MM.1S (cell line): ENCODE data around the gene GPR158.

Experiments
- DNase-seq: peaks from one replicate; pipeline ENCODE4 v3.0.0-alpha.2; 2015
- H2AFZ ChIP-seq: fragments of 300-600 bp; sonication (generic); 2 replicates; pipeline ENCODE4 v1.6.0; 2016; ENCODE audit warnings: antibody characterized with exemption, low read length
- H3F3A ChIP-seq: fragments of 300-600 bp; sonication (generic); 2 replicates; pipeline ENCODE4 v1.6.1; 2016; ENCODE audit warnings: mild to moderate bottlenecking, antibody characterized with exemption, low read length, moderate library complexity, mixed read lengths; ENCODE audit not compliant: insufficient read depth
- H3K27ac ChIP-seq: fragments of 300-600 bp; sonication (generic); 2 replicates; pipeline ENCODE4 v1.5.1; 2016; ENCODE audit warnings: mild to moderate bottlenecking, low read length
- H3K27me3 ChIP-seq: fragments of 300-600 bp; sonication (generic); replicated peaks from 2 replicates; pipeline ENCODE4 v1.6.0; 2016; ENCODE audit warnings: low read length; ENCODE audit not compliant: insufficient read depth
- H3K36me3 ChIP-seq: fragments of 300-600 bp; sonication (generic); replicated peaks from 2 replicates; pipeline ENCODE4 v1.6.1; 2016; ENCODE audit warnings: mild to moderate bottlenecking, low read length, mixed read lengths; ENCODE audit not compliant: insufficient read depth
- H3K4me1 ChIP-seq: fragments of 300-600 bp; sonication (generic); 2 replicates; pipeline ENCODE4 v1.6.1; 2016; ENCODE audit warnings: low read length, mixed read lengths
- H3K4me2 ChIP-seq: fragments of 300-600 bp; sonication (generic); 2 replicates; pipeline ENCODE4 v1.6.0; 2016; ENCODE audit warnings: low read depth, low read length
- H3K4me3 ChIP-seq: fragments of 300-600 bp; sonication (generic); 2 replicates; pipeline ENCODE4 v1.5.1; 2016; ENCODE audit warnings: low read length, mixed read lengths
- H3K79me2 ChIP-seq: fragments of 300-600 bp; sonication (generic); 2 replicates; pipeline ENCODE4 v1.6.1; 2016; ENCODE audit warnings: mixed run types, low read length, mixed read lengths
- H3K9ac ChIP-seq: fragments of 300-600 bp; sonication (generic); 2 replicates; pipeline ENCODE4 v1.6.1; 2016; ENCODE audit warnings: low read length, mixed read lengths
- H3K9me2 ChIP-seq: fragments of 300-600 bp; sonication (generic); replicated peaks from 2 replicates; pipeline ENCODE4 v1.6.1; 2016; ENCODE audit warnings: mild to moderate bottlenecking, low read length, mixed read lengths; ENCODE audit not compliant: insufficient read depth
- H3K9me3 ChIP-seq: fragments of 300-600 bp; sonication (generic); replicated peaks from 2 replicates; pipeline ENCODE4 v1.6.1; 2016; ENCODE audit warnings: mild to moderate bottlenecking, low read length, mixed read lengths; ENCODE audit not compliant: insufficient read depth
- H4K20me1 ChIP-seq: fragments of 300-600 bp; sonication (generic); 2 replicates; pipeline ENCODE4 v1.6.1; 2016; ENCODE audit warnings: mild to moderate bottlenecking, low read length, moderate library complexity, mixed read lengths; ENCODE audit not compliant: insufficient read depth
- EZH2 ChIP-seq: fragments of 300-600 bp; sonication (generic); optimal IDR thresholded peaks from 2 replicates; pipeline ENCODE3; 2017; ENCODE audit warnings: low read depth, mild to moderate bottlenecking, antibody characterized with exemption, low read length, mixed read lengths
- EZH2phosphoT487 ChIP-seq: fragments of 300-600 bp; sonication (generic); IDR thresholded peaks from 2 replicates; pipeline ENCODE4 v1.6.1; 2018; ENCODE audit warnings: antibody characterized with exemption, low read length
- TF ChIP-seq, protein P1 (sequence below): fragments of 300-600 bp; sonication (generic); IDR thresholded peaks from 2 replicates; pipeline ENCODE4 v1.5.1; 2016; ENCODE audit warnings: antibody characterized with exemption, low read length, mixed read lengths

GPR158 gene

DNA sequence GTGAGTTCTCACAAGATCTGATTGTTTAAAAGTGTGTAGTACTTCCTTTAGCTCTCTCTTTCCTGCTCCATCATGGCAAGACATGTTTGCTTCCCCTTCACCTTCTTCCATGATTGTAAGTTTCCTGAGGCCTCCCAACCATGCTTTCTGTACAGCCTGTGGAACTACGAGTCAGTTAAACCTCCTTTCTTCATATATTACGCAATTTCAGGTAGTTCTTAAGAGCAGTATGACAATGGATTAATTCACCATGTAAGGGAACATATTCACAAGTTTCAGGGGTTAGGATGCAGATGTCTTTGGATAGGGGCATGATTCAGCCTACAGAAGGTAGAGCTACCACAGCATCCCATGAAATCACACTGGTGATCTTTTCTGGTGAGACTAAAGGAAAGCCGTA lies 174.7 kb downstream of the GPR158 start:
- H3K9me3 ChIP-seq: no peaks in the 10 kb centered on the region
- no peak overlapping the region for H3K4me3 ChIP-seq
- TF ChIP-seq EZH2phosphoT487: no peak
- TF ChIP-seq, protein P1, sequence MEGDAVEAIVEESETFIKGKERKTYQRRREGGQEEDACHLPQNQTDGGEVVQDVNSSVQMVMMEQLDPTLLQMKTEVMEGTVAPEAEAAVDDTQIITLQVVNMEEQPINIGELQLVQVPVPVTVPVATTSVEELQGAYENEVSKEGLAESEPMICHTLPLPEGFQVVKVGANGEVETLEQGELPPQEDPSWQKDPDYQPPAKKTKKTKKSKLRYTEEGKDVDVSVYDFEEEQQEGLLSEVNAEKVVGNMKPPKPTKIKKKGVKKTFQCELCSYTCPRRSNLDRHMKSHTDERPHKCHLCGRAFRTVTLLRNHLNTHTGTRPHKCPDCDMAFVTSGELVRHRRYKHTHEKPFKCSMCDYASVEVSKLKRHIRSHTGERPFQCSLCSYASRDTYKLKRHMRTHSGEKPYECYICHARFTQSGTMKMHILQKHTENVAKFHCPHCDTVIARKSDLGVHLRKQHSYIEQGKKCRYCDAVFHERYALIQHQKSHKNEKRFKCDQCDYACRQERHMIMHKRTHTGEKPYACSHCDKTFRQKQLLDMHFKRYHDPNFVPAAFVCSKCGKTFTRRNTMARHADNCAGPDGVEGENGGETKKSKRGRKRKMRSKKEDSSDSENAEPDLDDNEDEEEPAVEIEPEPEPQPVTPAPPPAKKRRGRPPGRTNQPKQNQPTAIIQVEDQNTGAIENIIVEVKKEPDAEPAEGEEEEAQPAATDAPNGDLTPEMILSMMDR: no peak
- TF ChIP-seq EZH2: no peak
- H3K27me3 ChIP-seq: no peaks in the 10 kb centered on the region
- DNase-seq: no peak
- no peak overlapping the region for H3K27ac ChIP-seq
- H3K4me2 ChIP-seq: no peak overlapping the region
- H3K79me2 ChIP-seq: no peaks in the 10 kb centered on the region
- H3K9ac ChIP-seq: no peak overlapping the region
- no peaks in the 10 kb centered on the region for H3K9me2 ChIP-seq
- no peaks in the 10 kb centered on the region for H3K36me3 ChIP-seq
- H3K4me1 ChIP-seq: no peaks in the 10 kb centered on the region
- H4K20me1 ChIP-seq: no peaks in the 10 kb centered on the region
- H2AFZ ChIP-seq: no peak overlapping the region
- H3F3A ChIP-seq: no peaks in the 10 kb centered on the region

DNA sequence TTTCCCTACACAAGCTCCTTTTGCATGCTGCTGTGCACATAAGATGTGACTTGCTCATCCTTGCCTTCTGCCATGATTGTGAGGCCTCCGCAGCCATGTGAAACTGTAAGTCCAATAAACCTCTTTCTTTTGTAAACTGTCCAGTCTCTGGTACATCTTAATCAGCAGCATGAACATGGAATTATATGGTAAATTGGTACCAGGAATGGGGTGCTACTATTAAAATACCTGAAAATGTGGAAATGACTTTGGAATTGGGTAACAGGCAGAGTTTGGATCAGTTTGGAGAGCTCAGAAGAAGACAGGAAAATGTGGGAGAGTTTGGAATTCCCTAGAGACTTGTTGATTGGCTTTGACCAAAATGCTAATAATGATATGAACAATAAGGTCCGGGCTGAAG lies 181.8 kb downstream of the GPR158 start:
- no peaks in the 10 kb centered on the region for H3F3A ChIP-seq
- no peaks in the 10 kb centered on the region for H3K36me3 ChIP-seq
- H4K20me1 ChIP-seq: no peaks in the 10 kb centered on the region
- no peak overlapping the region for H3K9ac ChIP-seq
- no peak overlapping the region for H2AFZ ChIP-seq
- H3K4me1 ChIP-seq: no peaks in the 10 kb centered on the region
- no peaks in the 10 kb centered on the region for H3K79me2 ChIP-seq
- no peak overlapping the region for H3K27ac ChIP-seq
- H3K9me3 ChIP-seq: no peaks in the 10 kb centered on the region; the same call in 1 of the 2 replicates
- H3K9me2 ChIP-seq: no peaks in the 10 kb centered on the region
- no peak for TF ChIP-seq EZH2phosphoT487
- TF ChIP-seq, protein P1: no peak
- no peak for TF ChIP-seq EZH2
- DNase-seq: no peak
- no peak overlapping the region for H3K4me3 ChIP-seq
- H3K27me3 ChIP-seq: no peaks in the 10 kb centered on the region
- H3K4me2 ChIP-seq: no peak overlapping the region

DNA sequence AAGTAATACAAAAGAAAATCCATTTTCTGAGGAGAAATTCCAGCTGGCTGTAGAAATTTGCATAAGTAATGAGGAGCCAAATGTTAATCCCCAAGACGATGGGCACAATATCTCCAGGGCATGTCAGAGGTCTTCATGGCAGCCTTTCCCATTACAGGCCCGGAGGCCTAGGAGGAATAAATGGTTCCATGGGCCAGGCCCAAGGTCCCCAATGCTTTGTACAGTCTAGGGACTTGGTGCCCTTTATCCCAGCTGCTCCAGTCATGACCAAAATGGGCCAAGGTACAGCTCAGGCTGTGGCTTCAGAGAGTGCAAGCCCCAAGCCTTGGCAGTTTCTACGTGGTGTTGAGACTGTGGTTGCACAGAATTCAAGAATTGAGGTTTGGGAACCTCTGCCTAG lies 182.5 kb downstream of the GPR158 start:
- Histone ChIP-seq H3K36me3 (no peaks in the 10 kb centered on the region), H2AFZ (no peak overlapping the region), H3K9me3 (no peaks in the 10 kb centered on the region; the same call in 1 of the 2 replicates), H3K27me3 (no peaks in the 10 kb centered on the region), H3K27ac (no peak overlapping the region), H3K9ac (no peak overlapping the region), H3K4me2 (no peak overlapping the region), H3K4me3 (no peak overlapping the region), H3F3A (no peaks in the 10 kb centered on the region), H3K9me2 (no peaks in the 10 kb centered on the region), H3K79me2 (no peaks in the 10 kb centered on the region), H3K4me1 (no peaks in the 10 kb centered on the region), H4K20me1 (no peaks in the 10 kb centered on the region)
- TF ChIP-seq, protein P1: no peak
- no peak for TF ChIP-seq EZH2phosphoT487
- no peak for TF ChIP-seq EZH2
- no peak for DNase-seq
